ENCODE results near the gene SFTA2. TPM values are rescaled to one million over a fixed set of nuclear protein-coding genes. Genes with fewer than 3 reads are reported as not detected.
A peak's percentile ranks its signal among the peaks of the same experiment; 100 is the strongest.

The SFTA2 gene
- total RNA-seq, 1 experiment from 2014 or later, result not detected

GRCh38 chr6:30917487-30917886 is 14.5 kb downstream of the SFTA2 start:
- Histone ChIP-seq H4K8ac (replicated peaks; ENCODE audit: insufficient read length, low read depth, low read length) (no peak overlapping the region), H3K9ac (ENCODE audit: extremely low read depth, insufficient read length, low read length) (no peak overlapping the region), H2BK5ac (ENCODE audit: insufficient read length, low read length) (no peak overlapping the region), H3K23me2 (ENCODE audit: insufficient read length, low read depth, low read length, poor library complexity, severe bottlenecking) (peaks cover 10% of the 10 kb centered on the region), H3K14ac (ENCODE audit: insufficient read depth, low read length) (no peak overlapping the region; the same call in 1 of the 2 replicates), H2BK20ac (ENCODE audit: low read depth, low read length, poor library complexity, severe bottlenecking) (no peak overlapping the region), H3K27ac (ENCODE audit: insufficient read length, low read depth, low read length) (no peak overlapping the region), H3K4me1 (ENCODE audit: insufficient read depth, low read length) (no peaks in the 10 kb centered on the region), H2AK5ac (ENCODE audit: insufficient read length, low read length) (no peak overlapping the region), H3K56ac (ENCODE audit: insufficient read length, low read depth, low read length) (no peak overlapping the region), H4K91ac (ENCODE audit: insufficient read length, low read depth, low read length) (no peak overlapping the region), H4K20me1 (ENCODE audit: control insufficient read depth, insufficient read depth, insufficient read length) (no peaks in the 10 kb centered on the region), H3K9me3 (ENCODE audit: control insufficient read depth, low read depth, low read length) (no peaks in the 10 kb centered on the region), H2BK12ac (ENCODE audit: insufficient read length, low read depth, low read length) (no peak overlapping the region), H3K23ac (ENCODE audit: insufficient read length, low read depth, low read length) (no peak overlapping the region), H4K5ac (ENCODE audit: insufficient read length, low read depth, low read length) (no peak overlapping the region), H2BK15ac (ENCODE audit: low read depth, low read length) (no peak overlapping the region), H3T11ph (ENCODE audit: low read length) (no peak overlapping the region), H3K27me3 (ENCODE audit: insufficient read depth, low read length) (no peaks in the 10 kb centered on the region), H3K18ac (ENCODE audit: insufficient read length, low read depth, low read length) (no peak overlapping the region), H2BK120ac (ENCODE audit: low read depth, low read length, poor library complexity, severe bottlenecking) (no peak overlapping the region), H3K4me2 (ENCODE audit: insufficient read depth, insufficient read length, low read length) (no peak overlapping the region), H3K79me1 (ENCODE audit: insufficient read depth, low read depth, low read length, poor library complexity, severe bottlenecking) (no peaks in the 10 kb centered on the region), H3K79me2 (ENCODE audit: insufficient read depth, low read length) (no peaks in the 10 kb centered on the region), H2AFZ (ENCODE audit: low read length) (no peak overlapping the region), H3K4ac (ENCODE audit: low read depth, low read length) (no peak overlapping the region)
- Mint-ChIP-seq H3K4me3 (no peak overlapping the region), H3K36me3 (ENCODE audit: insufficient read depth in 1 of 3, low read depth in 3 of 3) (peaks cover 30 to 78% (median 74%) of the 10 kb centered on the region in 3 experiments), H3K9me3 (no peaks in the 10 kb centered on the region), H3K4me1 (peaks cover 27 to 30% of the 10 kb centered on the region in 2 experiments), H3K27me3 (ENCODE audit: low read depth) (no peaks in the 10 kb centered on the region; the same call in 1 of the 2 replicates), H3K27ac (peak overlapping the region in 1 of 3 experiments; percentile 39; a peak in 1 of 7 replicates)
- TF ChIP-seq CTCF (conservative IDR thresholded peaks at IDR 0.05), result no peak
- no CpG with 5 or more reads among the region's 8 CpGs for WGBS (ENCODE audit: extremely low coverage, insufficient read length, low lambda C conversion rate)
- DNase-seq, result no peak

All from H9 (cell line).